DOHH2 (cell line): ENCODE measurements around the gene PKHD1.
"Not testable (repeated sequence)": the region's sequence is repeated elsewhere in the genome, so short reads cannot be mapped to it uniquely, and the experiment has no call there.

Experiments
- H3F3A ChIP-seq: fragments of 200-600 bp; sonication (generic), shearing (Covaris generic); 2 replicates; pipeline ENCODE4 v1.6.0; 2016; ENCODE audit warnings: antibody characterized with exemption, mild to moderate bottlenecking; ENCODE audit not compliant: control insufficient read depth, insufficient read depth
- H3K27ac ChIP-seq: fragments of 200-600 bp; sonication (generic); 2 replicates; pipeline ENCODE4 v1.5.1; 2014; ENCODE audit warnings: low read depth, mild to moderate bottlenecking, low read length, moderate library complexity
- H3K27me3 ChIP-seq: fragments of 200-600 bp; sonication (generic); 2 replicates; pipeline ENCODE4 v1.6.1; 2014; ENCODE audit warnings: mild to moderate bottlenecking, low read length, mixed read lengths; ENCODE audit not compliant: control insufficient read depth
- H3K36me3 ChIP-seq: fragments of 200-600 bp; sonication (generic); 2 replicates; pipeline ENCODE4 v1.6.1; 2014; ENCODE audit warnings: mild to moderate bottlenecking, low read length, moderate library complexity, mixed read lengths; ENCODE audit not compliant: control insufficient read depth
- H3K4me1 ChIP-seq: fragments of 200-600 bp; sonication (generic); 2 replicates; pipeline ENCODE4 v1.6.1; 2014; ENCODE audit warnings: mild to moderate bottlenecking, low read length, mixed read lengths; ENCODE audit not compliant: control insufficient read depth
- H3K4me2 ChIP-seq: fragments of 200-600 bp; sonication (generic); 2 replicates; pipeline ENCODE4 v1.6.0; 2014; ENCODE audit warnings: mild to moderate bottlenecking, low read length, moderate library complexity
- H3K4me3 ChIP-seq: fragments of 200-600 bp; sonication (generic); 2 replicates; pipeline ENCODE4 v1.5.1; 2014; ENCODE audit warnings: mild to moderate bottlenecking, low read length, mixed read lengths
- H3K79me2 ChIP-seq: fragments of 200-600 bp; sonication (generic); 2 replicates; pipeline ENCODE4 v1.6.1; 2014; ENCODE audit warnings: mild to moderate bottlenecking, low read length, mixed read lengths; ENCODE audit not compliant: control insufficient read depth
- H3K9me2 ChIP-seq: fragments of 200-600 bp; sonication (generic); replicated peaks from 2 replicates; pipeline ENCODE4 v1.6.1; 2014; ENCODE audit warnings: mild to moderate bottlenecking, low read length, mixed read lengths; ENCODE audit not compliant: control insufficient read depth
- H3K9me3 ChIP-seq: fragments of 200-600 bp; sonication (generic); 2 replicates; pipeline ENCODE4 v1.6.1; 2014; ENCODE audit warnings: antibody characterized with exemption, low read length, mixed read lengths; ENCODE audit not compliant: control insufficient read depth, insufficient read depth
- H4K20me1 ChIP-seq: fragments of 200-600 bp; sonication (generic); 2 replicates; pipeline ENCODE4 v1.6.0; 2014; ENCODE audit warnings: low read depth, mild to moderate bottlenecking, antibody characterized with exemption, low read length, moderate library complexity; ENCODE audit not compliant: control insufficient read depth, insufficient read depth
- CTCF ChIP-seq: fragments of 200-600 bp; sonication (generic); IDR thresholded peaks from one replicate; pipeline ENCODE4 v1.5.1; 2014; ENCODE audit warnings: antibody characterized with exemption, mild to moderate bottlenecking, low read depth, low read length; ENCODE audit not compliant: poor library complexity, severe bottlenecking
- EZH2phosphoT487 ChIP-seq: fragments of 200-600 bp; sonication (generic); IDR thresholded peaks from 2 replicates; pipeline ENCODE4 v1.6.1; 2017; ENCODE audit warnings: borderline replicate concordance, mild to moderate bottlenecking, antibody characterized with exemption, low read length, moderate library complexity, mixed read lengths

PKHD1 gene

GRCh38 chr6:51927450-51927849 lies 160.0 kb downstream of the PKHD1 start:
- Histone ChIP-seq H3K4me2 (no peak overlapping the region), H3K4me3 (no peak overlapping the region), H3K27ac (no peak overlapping the region), H3K9me2 (no peaks in the 10 kb centered on the region), H3K79me2 (no peaks in the 10 kb centered on the region), H3F3A (no peaks in the 10 kb centered on the region), H3K36me3 (no peaks in the 10 kb centered on the region), H3K27me3 (no peaks in the 10 kb centered on the region), H3K9me3 (no peaks in the 10 kb centered on the region), H4K20me1 (no peaks in the 10 kb centered on the region), H3K4me1 (no peaks in the 10 kb centered on the region)
- TF ChIP-seq CTCF (no peak), EZH2phosphoT487 (no peak)

- H3K27ac ChIP-seq, result no peak overlapping the region
- H4K20me1 ChIP-seq, result no peaks in the 10 kb centered on the region
- no peaks in the 10 kb centered on the region for H3K4me1 ChIP-seq
- H3K4me2 ChIP-seq, result no peak overlapping the region
- no peaks in the 10 kb centered on the region for H3K79me2 ChIP-seq
- TF ChIP-seq EZH2phosphoT487 (no peak), CTCF (no peak)
- H3K36me3 ChIP-seq, result no peaks in the 10 kb centered on the region
- no peaks in the 10 kb centered on the region for H3F3A ChIP-seq
- H3K9me2 ChIP-seq, result no peaks in the 10 kb centered on the region
- H3K4me3 ChIP-seq, result no peak overlapping the region
- no peaks in the 10 kb centered on the region for H3K9me3 ChIP-seq
- H3K27me3 ChIP-seq, result no peaks in the 10 kb centered on the region
Measured at GRCh38 chr6:51926125-51926524, 161.3 kb downstream of the PKHD1 start.

- not testable (repeated sequence) for H3K27me3 ChIP-seq, H4K20me1 ChIP-seq, H3K9me2 ChIP-seq, H3K9me3 ChIP-seq, H3K79me2 ChIP-seq, H3K36me3 ChIP-seq, H3K27ac ChIP-seq, H3K4me2 ChIP-seq, H3K4me1 ChIP-seq, H3F3A ChIP-seq, H3K4me3 ChIP-seq
Measured at GRCh38 chr6:51922479-51922878, 164.9 kb downstream of the PKHD1 start.

DNA sequence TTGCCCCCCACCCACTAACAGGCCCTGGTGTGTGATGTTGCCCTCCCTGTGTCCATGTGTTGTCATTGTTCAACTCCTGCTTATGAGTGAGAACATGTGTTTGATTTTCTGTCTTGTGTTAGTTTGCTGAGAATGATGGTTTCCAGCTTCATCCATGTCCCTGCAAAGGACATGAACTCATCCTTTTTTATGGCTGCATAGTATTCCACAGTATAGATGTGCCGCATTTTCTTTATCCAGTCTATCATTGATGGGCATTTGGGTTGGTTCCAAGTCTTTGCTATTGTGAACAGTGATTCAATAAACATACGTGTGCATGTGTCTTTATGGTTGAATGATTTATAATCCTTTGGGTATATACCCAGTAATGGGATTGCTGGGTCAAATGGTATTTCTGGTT lies 169.1 kb downstream of the PKHD1 start:
- H3K27ac ChIP-seq, H3K79me2 ChIP-seq, H3K27me3 ChIP-seq, H4K20me1 ChIP-seq, H3K4me1 ChIP-seq, H3K9me3 ChIP-seq, H3K4me2 ChIP-seq, H3K4me3 ChIP-seq, H3K9me2 ChIP-seq, H3F3A ChIP-seq, H3K36me3 ChIP-seq: not testable (repeated sequence)

- Histone ChIP-seq H3K9me3 (no peaks in the 10 kb centered on the region), H3K36me3 (no peaks in the 10 kb centered on the region), H3K27me3 (no peaks in the 10 kb centered on the region), H4K20me1 (no peaks in the 10 kb centered on the region), H3K9me2 (no peaks in the 10 kb centered on the region), H3F3A (no peaks in the 10 kb centered on the region), H3K79me2 (no peaks in the 10 kb centered on the region), H3K4me1 (no peaks in the 10 kb centered on the region), H3K4me2 (no peak overlapping the region), H3K4me3 (no peak overlapping the region), H3K27ac (no peak overlapping the region)
- TF ChIP-seq CTCF (no peak), EZH2phosphoT487 (no peak)
Measured at GRCh38 chr6:51915098-51915497, 172.3 kb downstream of the PKHD1 start.
